Neutrophil (primary cell): Measurements from ENCODE around the gene EFNA1.

ENCODE experiments used
- H3K27ac ChIP-seq: fragments of 200-600 bp; sonication (generic); 2 replicates; pipeline ENCODE4 v1.5.1; 2016; ENCODE audit warnings: mild to moderate bottlenecking, moderate library complexity
- H3K27me3 ChIP-seq: fragments of 200-600 bp; sonication (generic); 2 replicates; pipeline ENCODE4 v1.6.0; 2016; ENCODE audit warnings: mild to moderate bottlenecking
- H3K36me3 ChIP-seq: fragments of 200-600 bp; sonication (generic); 2 replicates; pipeline ENCODE4 v1.5.1; 2017
- H3K4me1 ChIP-seq, 2 experiments: fragments of 200-600 bp in 1 of 2; sonication (generic) in 1 of 2; 1 replicate in 1 of 2; 2 replicates in 1 of 2; pipeline versions ENCODE4 v1.5.1 to v1.6.1; 2013 to 2016; ENCODE audit warnings: low read depth in 1 of 2, low read length in 1 of 2, mild to moderate bottlenecking in 1 of 2, moderate library complexity in 1 of 2; ENCODE audit not compliant: control insufficient read depth in 1 of 2, insufficient read depth in 1 of 2
- H3K4me3 ChIP-seq, 2 experiments: fragments of 200-600 bp in 1 of 2; sonication (generic) in 1 of 2; 1 replicate in 1 of 2; 2 replicates in 1 of 2; pipeline ENCODE4 v1.5.1; 2013 to 2016; ENCODE audit warnings: low read depth in 1 of 2, low read length in 1 of 2, mild to moderate bottlenecking in 1 of 2, moderate library complexity in 1 of 2
- H3K9me3 ChIP-seq: fragments of 200-600 bp; sonication (generic); 2 replicates; pipeline ENCODE4 v1.5.1; 2016
- CTCF ChIP-seq: fragments of 200-600 bp; sonication (generic); IDR thresholded peaks from 2 replicates; pipeline ENCODE4 v1.5.1; 2016; ENCODE audit warnings: antibody characterized with exemption

The EFNA1 gene

DNA sequence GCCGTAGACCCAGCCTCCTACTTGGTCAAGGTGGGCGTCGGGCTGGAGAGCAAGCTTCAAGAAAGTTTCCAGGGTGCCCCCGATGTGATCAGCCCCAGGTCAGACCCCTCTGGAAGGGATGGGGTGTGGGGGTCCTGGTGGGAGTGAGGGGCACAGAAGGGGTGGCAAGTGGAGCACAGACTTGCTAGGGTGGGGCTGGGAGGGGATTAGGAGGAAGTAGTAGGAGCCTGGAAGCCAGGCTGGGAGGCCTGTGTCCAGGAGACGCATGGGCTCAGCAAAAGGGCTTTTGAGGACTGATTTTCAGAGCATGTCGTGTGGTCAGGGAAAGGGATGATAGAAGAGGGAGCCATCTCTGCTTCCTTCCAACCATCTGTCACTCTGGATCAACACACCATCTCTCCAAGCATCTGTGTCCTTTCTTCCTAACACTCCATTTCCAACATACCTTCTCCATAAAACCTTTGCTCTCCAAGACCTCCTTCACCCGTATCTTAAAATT is 54.4 kb downstream of the EFNA1 start:
- no peaks in the 10 kb centered on the region for H3K27me3 ChIP-seq
- no peak overlapping the region for H3K27ac ChIP-seq
- no peak for TF ChIP-seq CTCF
- no peak overlapping the region for H3K4me3 ChIP-seq
- no peaks in the 10 kb centered on the region for H3K9me3 ChIP-seq
- no peaks in the 10 kb centered on the region for H3K36me3 ChIP-seq
- no peaks in the 10 kb centered on the region for H3K4me1 ChIP-seq

- Histone ChIP-seq H3K4me3 (no peak overlapping the region), H3K36me3 (no peaks in the 10 kb centered on the region), H3K27ac (no peak overlapping the region), H3K4me1 (no peaks in the 10 kb centered on the region), H3K27me3 (no peaks in the 10 kb centered on the region), H3K9me3 (no peaks in the 10 kb centered on the region)
- no peak for TF ChIP-seq CTCF
These were observed 56.1 kb downstream of the EFNA1 start for GRCh38 chr1:155183775-155184221.

DNA sequence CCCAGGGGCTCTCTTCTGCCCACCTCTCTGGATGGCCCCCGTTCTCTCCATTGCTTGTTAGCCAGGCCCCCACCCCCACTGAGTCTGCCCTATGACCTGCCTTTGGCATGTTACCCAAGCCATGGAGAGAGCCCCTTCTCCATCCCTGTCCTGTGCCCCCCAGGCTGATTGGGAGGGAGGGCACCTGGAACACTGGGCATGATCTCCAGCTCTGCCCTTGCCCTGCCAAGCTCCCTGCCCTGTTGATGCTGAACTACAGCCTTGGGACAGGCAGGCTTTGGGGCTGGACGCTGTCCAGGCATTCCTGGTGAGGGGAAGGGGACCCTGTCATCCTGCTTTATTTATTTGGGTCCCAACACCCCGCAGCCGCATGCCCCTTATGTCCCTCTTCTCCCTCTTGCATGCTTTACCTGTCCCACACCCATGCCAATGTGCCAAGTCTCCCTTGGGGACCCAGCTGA is 56.7 kb downstream of the EFNA1 start:
- Histone ChIP-seq H3K27ac (no peak overlapping the region), H3K9me3 (no peaks in the 10 kb centered on the region), H3K27me3 (no peaks in the 10 kb centered on the region), H3K36me3 (no peaks in the 10 kb centered on the region), H3K4me3 (no peak overlapping the region), H3K4me1 (no peaks in the 10 kb centered on the region)
- TF ChIP-seq CTCF: no peak
